GM18520 (cell line): ENCODE measurements around the gene UBR1.
"Not testable (repeated sequence)": the region's sequence is repeated elsewhere in the genome, so short reads cannot be mapped to it uniquely, and the experiment has no call there.

ENCODE experiments used
- ATAC-seq: cut with Tn5 transposase; IDR thresholded peaks from one replicate; pipeline ENCODE4 v1.9.1; 2021; ENCODE audit not compliant: unreplicated experiment

The UBR1 gene

GRCh38 chr15:42984493-42985034 is 121.3 kb downstream of the UBR1 start:
- ATAC-seq = no peak

DNA sequence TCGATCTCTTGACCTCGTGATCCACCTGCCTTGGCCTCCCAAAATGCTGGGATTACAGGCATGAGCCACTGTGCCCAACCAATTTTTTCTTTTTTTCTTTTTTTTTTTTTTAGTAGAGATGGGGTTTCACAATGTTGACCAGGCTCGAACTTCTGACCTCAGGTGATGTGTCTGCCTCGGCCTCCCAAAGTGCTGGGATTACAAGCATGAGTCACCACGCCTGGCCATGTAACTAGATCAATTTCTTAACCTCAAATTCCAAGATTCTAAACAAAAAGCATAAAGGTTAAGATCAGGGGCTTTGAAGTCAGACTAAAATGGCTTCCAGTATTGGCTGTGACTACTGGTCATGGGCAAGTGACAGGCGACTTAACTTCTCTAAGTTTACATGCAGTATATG is 126.7 kb downstream of the UBR1 start:
- ATAC-seq = not testable (repeated sequence)

- no peak for ATAC-seq
Measured at GRCh38 chr15:42974202-42974862, 131.5 kb downstream of the UBR1 start.

GRCh38 chr15:42973114-42973513 is 132.7 kb downstream of the UBR1 start:
- no peak for ATAC-seq

GRCh38 chr15:42971830-42972229 is 134.0 kb downstream of the UBR1 start:
- no peak for ATAC-seq

GRCh38 chr15:42964476-42964875 is 141.4 kb downstream of the UBR1 start:
- no peak for ATAC-seq

DNA sequence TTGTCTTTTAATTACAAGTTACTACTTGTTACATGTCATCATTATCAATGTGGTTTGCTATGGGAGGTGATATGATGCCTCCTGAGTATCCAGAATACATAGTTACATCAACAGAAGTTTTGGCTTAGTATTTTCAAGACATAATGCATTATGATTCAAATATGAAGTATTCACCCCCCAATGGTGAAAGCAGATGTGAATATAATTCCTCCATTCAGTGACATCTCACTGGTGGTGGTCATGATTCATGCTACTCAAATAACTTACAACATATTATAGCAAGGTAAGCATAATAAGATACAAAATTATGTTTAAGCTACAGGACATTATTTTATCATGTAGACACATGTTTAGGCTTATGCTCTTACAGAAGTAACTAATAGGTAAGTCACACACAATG is 150.3 kb downstream of the UBR1 start:
- ATAC-seq = no peak

- ATAC-seq = no peak
Measured at GRCh38 chr15:42954291-42954690, 151.5 kb downstream of the UBR1 start.

GRCh38 chr15:42948898-42949297 is 156.9 kb downstream of the UBR1 start:
- ATAC-seq = not testable (repeated sequence)

GRCh38 chr15:42940527-42940926 is 165.3 kb downstream of the UBR1 start:
- no peak for ATAC-seq

DNA sequence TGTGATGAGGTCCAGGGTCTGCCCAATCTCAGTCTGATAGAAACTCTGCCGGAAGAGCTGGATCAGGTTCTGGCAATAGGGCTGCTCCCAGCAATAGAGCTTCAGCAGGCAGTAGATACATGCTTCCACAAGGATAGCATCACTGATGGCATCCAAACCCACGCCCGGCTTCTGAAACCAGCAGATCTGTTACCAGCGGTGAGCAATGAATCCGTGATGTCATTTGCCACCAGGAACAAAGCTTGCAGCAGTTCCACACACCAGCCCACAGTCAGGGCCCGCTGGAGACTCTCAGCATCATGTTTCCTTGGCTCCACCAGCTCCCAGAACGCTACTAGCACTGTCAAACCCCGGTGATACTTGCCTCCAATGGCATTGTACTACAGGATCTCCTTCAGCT is 166.0 kb downstream of the UBR1 start:
- no peak for ATAC-seq

- no peak for ATAC-seq
Measured at GRCh38 chr15:42937143-42937542, 168.7 kb downstream of the UBR1 start.

- no peak for ATAC-seq
Measured at GRCh38 chr15:42933886-42934667, 171.8 kb downstream of the UBR1 start.

GRCh38 chr15:42932833-42933515 is 172.9 kb downstream of the UBR1 start:
- no peak for ATAC-seq

DNA sequence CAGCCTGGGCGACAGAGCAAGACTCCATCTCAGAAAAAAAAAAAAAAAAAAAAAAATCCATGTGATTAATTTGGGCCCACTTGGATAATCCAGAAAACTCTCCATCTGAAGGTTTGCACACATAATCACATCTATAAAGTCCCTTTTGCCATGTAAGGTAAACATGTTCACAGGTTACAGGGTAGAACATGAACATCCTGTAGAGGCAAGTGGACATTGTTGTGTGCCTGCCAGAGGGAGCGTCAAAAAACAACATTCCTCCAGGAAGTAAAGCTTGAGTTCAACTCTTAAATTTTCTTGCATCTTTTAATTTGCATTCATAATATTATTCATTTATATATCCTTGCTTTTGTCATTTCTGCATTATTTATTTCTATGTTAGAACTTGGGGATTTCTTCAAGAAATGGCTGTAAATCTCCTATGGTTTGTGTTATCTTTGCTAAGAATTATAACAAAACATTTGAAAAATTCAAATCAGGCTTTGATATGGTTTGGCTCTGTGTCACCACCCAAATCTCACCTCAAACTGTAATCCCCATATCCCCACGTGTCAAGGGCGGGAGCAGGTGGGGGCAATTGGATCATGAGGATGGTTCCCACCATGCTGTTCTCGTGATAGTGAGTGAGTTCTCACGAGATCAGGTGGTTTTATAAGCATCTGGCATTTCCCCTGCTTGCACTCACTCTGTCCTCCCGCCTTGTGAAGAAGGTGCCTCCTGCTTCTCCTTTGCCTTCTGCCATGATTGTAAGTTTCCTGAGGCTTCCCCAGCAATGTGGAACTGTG is 173.9 kb downstream of the UBR1 start:
- no peak for ATAC-seq

GRCh38 chr15:42929306-42929848 is 176.5 kb downstream of the UBR1 start:
- ATAC-seq = no peak

DNA sequence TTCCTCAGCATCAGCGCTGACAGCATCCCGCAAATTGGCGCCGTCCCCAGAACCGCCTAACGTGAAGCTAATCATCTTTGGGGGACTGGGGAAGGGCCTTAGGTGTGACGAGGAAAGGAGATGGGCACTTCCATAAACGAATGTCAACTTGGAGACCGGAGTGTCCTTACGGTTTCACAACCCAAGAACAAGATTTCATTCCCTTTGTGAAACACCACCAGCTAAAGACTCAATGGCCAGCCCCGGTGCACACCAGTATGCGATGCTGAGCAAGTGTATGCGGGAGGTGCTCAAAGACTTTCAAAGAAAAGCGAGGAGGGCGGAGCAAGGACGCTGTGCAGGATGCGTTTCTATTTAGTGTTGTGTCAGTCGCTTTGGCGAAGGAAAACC is 184.5 kb downstream of the UBR1 start:
- ATAC-seq = no peak

GRCh38 chr15:42920519-42921341 is 185.1 kb downstream of the UBR1 start, which contains the start of gene TTBK2:
Gene TTBK2, minus strand, starts transcription at chr15:42920778. Its CDS starts 42,161 bp downstream, at chr15:42878617.
- ATAC-seq = peak; percentile 91

DNA sequence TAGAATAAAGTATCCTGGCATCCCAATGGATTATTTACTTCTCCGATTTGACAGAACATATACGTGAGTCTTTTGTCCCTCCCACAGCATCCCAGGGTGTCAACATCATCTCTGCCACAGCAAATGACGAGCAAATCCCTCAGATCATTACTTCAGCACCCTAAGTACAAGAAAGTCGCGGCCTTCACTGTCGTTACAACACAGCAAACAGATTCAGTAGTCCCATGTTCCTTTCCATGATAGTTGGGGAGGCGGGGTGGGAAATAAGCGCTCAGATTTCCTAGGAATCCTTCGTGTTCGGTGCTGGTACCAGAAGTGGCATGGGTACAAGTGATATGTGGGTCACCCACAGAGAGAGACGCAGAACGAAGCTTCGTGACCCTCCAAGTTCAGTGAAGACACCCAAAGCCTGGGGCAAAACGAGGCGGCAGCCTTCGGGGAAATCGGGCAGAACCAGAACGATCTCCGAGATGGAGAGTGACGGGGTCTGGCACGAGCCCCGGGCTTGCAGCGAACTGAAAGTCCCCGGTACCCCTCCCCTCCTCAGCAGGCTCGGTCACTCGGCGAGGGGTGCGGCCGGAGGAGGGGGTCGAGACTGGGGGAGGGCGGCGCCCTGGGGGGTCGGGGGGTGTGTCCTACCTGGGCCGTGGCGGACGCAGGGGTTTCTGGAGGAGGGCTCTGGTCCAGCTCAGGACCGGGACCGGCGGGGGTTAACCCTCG is 185.9 kb downstream of the UBR1 start:
- no peak for ATAC-seq
